Natural killer cell (primary cell): ENCODE measurements around the gene TNP1. TPM values are rescaled to one million over a fixed set of nuclear protein-coding genes. Genes with fewer than 3 reads are reported as not detected.

ENCODE experiments used
- ATAC-seq, 3 donors: fragments of 150-1000 bp in 2 of 3; fragments of 200-7000 bp in 1 of 3; cut with Tn5 transposase; 1 replicate in 1 of 3; 2 replicates in 2 of 3; pipeline ENCODE4 v1.10.0; 2021; ENCODE audit warnings: mild to moderate bottlenecking in 2 of 3, moderate library complexity in 2 of 3
- DNase-seq, 2 donors: peaks; one replicate each; pipeline versions ENCODE4 v3.0.0 to v3.0.0-alpha.2; 2013 to 2021; ENCODE audit warnings: mixed read lengths in 1 of 2
- H3K27ac ChIP-seq: one replicate; pipeline ENCODE4 v1.5.1; 2013; ENCODE audit warnings: mild to moderate bottlenecking, low read length
- H3K27me3 ChIP-seq: one replicate; pipeline ENCODE4 v1.6.1; 2013; ENCODE audit warnings: low read length; ENCODE audit not compliant: control insufficient read depth, insufficient read depth
- H3K36me3 ChIP-seq: one replicate; pipeline ENCODE4 v1.6.1; 2013; ENCODE audit warnings: low read length; ENCODE audit not compliant: control insufficient read depth, insufficient read depth
- H3K4me1 ChIP-seq: one replicate; pipeline ENCODE4 v1.6.1; 2013; ENCODE audit warnings: low read length; ENCODE audit not compliant: control insufficient read depth, insufficient read depth
- H3K4me3 ChIP-seq: one replicate; pipeline ENCODE4 v1.5.1; 2013; ENCODE audit warnings: low read length
- H3K9me3 ChIP-seq: one replicate; pipeline ENCODE4 v1.6.1; 2013; ENCODE audit warnings: low read length; ENCODE audit not compliant: control insufficient read depth, insufficient read depth
- H3K27ac Mint-ChIP-seq, 2 donors: one replicate each; pipeline ENCODE4 v1.8.0; 2022; ENCODE audit warnings: mild to moderate bottlenecking in 2 of 2, mixed read lengths in 2 of 2, moderate library complexity in 1 of 2
- H3K27me3 Mint-ChIP-seq, 2 donors: one replicate each; pipeline ENCODE4 v1.8.0; 2022; ENCODE audit warnings: low read depth in 2 of 2, mixed read lengths in 2 of 2
- H3K36me3 Mint-ChIP-seq: one replicate; pipeline ENCODE4 v1.8.0; 2022; ENCODE audit warnings: mixed read lengths
- H3K4me1 Mint-ChIP-seq, 2 donors: one replicate each; pipeline ENCODE4 v1.8.0; 2022; ENCODE audit warnings: mixed read lengths in 2 of 2
- H3K4me3 Mint-ChIP-seq: one replicate; pipeline ENCODE4 v1.8.0; 2022; ENCODE audit warnings: mild to moderate bottlenecking, moderate library complexity, mixed read lengths
- H3K9me3 Mint-ChIP-seq, 2 donors: one replicate each; pipeline ENCODE4 v1.8.0; 2022; ENCODE audit warnings: mixed read lengths in 2 of 2
- CTCF ChIP-seq: fragments of 200-600 bp; IDR thresholded peaks from one replicate; pipeline ENCODE4 v1.8.0; 2022; ENCODE audit warnings: antibody characterized with exemption
- WGBS: methylation state at CpG from one replicate; pipeline ENCODE4 v1.1.7; 2013; ENCODE audit warnings: missing lambda C conversion rate; ENCODE audit not compliant: insufficient coverage; 5-methylcytosine and 5-hydroxymethylcytosine counted together
- intact Hi-C: fragments of 100-400 bp; cut with micrococcal nuclease; formaldehyde crosslinking; loops from one replicate; pipeline ENCODE4 v1.14.2; 2022
- total RNA-seq, 4 donors: library from RNA; stranded (reverse); fragments of 120-200 nt in 1 of 4; gene quantifications; one replicate each; pipeline versions ENCODE4 v1.2.3 to v1.2.4, GENCODE V29; 2013 to 2022

Gene TNP1
- total RNA-seq, 3 donors from 2014 or later (not counting 1 experiment from before 2014, with no cell fraction given) = not detected

- Histone ChIP-seq H3K27me3 (no peaks in the 10 kb centered on the region), H3K36me3 (no peaks in the 10 kb centered on the region), H3K27ac (no peak overlapping the region), H3K4me3 (no peak overlapping the region), H3K4me1 (no peaks in the 10 kb centered on the region), H3K9me3 (no peaks in the 10 kb centered on the region)
- DNase-seq (no peak), ATAC-seq (no peak)
- no peaks in the 10 kb centered on the region for H3K9me3 Mint-ChIP-seq
- no CpG with 5 or more reads among the region's 1 CpG for WGBS
- no peak overlapping the region for H3K27ac Mint-ChIP-seq
- H3K36me3 Mint-ChIP-seq = no peaks in the 10 kb centered on the region
- intact Hi-C loops = no loop called here
- no peaks in the 10 kb centered on the region for H3K4me1 Mint-ChIP-seq
- H3K4me3 Mint-ChIP-seq = no peak overlapping the region
- TF ChIP-seq CTCF = no peak
- peaks cover 18 to 50% of the 10 kb centered on the region in 2 donors for H3K27me3 Mint-ChIP-seq
Observed at GRCh38 chr2:216830346-216830745, 29.5 kb downstream of the TNP1 start.

GRCh38 chr2:216829533-216829932, 30.3 kb downstream of the TNP1 start:
- intact Hi-C loops = no loop called here
- Histone ChIP-seq H3K4me1 (no peaks in the 10 kb centered on the region), H3K27me3 (no peaks in the 10 kb centered on the region), H3K9me3 (no peaks in the 10 kb centered on the region), H3K36me3 (no peaks in the 10 kb centered on the region), H3K4me3 (no peak overlapping the region), H3K27ac (no peak overlapping the region)
- Mint-ChIP-seq H3K4me3 (no peak overlapping the region), H3K36me3 (no peaks in the 10 kb centered on the region), H3K27ac (no peak overlapping the region), H3K4me1 (no peaks in the 10 kb centered on the region), H3K9me3 (no peaks in the 10 kb centered on the region), H3K27me3 (peaks cover 15 to 45% of the 10 kb centered on the region in 2 donors)
- no peak for ATAC-seq
- TF ChIP-seq CTCF = no peak
- DNase-seq = no peak
- WGBS = 53% methylated on average over 4 of the region's 4 CpGs

GRCh38 chr2:216827073-216827720, 32.7 kb downstream of the TNP1 start:
- Mint-ChIP-seq H3K27ac (no peak overlapping the region), H3K4me1 (no peaks in the 10 kb centered on the region), H3K9me3 (no peaks in the 10 kb centered on the region), H3K4me3 (no peak overlapping the region), H3K27me3 (peaks cover 15 to 42% of the 10 kb centered on the region in 2 donors), H3K36me3 (no peaks in the 10 kb centered on the region)
- intact Hi-C loops = no loop called here
- no peak for ATAC-seq
- Histone ChIP-seq H3K4me1 (no peaks in the 10 kb centered on the region), H3K36me3 (no peaks in the 10 kb centered on the region), H3K27ac (no peak overlapping the region), H3K27me3 (no peaks in the 10 kb centered on the region), H3K9me3 (no peaks in the 10 kb centered on the region), H3K4me3 (no peak overlapping the region)
- DNase-seq = no peak
- no peak for TF ChIP-seq CTCF
- 48% methylated on average over 6 of the region's 6 CpGs for WGBS

GRCh38 chr2:216822470-216822869, 37.4 kb downstream of the TNP1 start:
- H3K9me3 ChIP-seq = no peaks in the 10 kb centered on the region
- no peaks in the 10 kb centered on the region for H3K4me1 ChIP-seq
- H3K27ac ChIP-seq = no peak overlapping the region
- no peak for DNase-seq
- peaks cover 17 to 26% of the 10 kb centered on the region in 2 donors for H3K27me3 Mint-ChIP-seq
- H3K36me3 ChIP-seq = no peaks in the 10 kb centered on the region
- TF ChIP-seq CTCF = no peak
- no peaks in the 10 kb centered on the region for H3K4me1 Mint-ChIP-seq
- H3K4me3 ChIP-seq = no peak overlapping the region
- ATAC-seq = no peak
- WGBS = 100% methylated on average over 1 of the region's 1 CpG
- intact Hi-C loops = no loop called here
- no peaks in the 10 kb centered on the region for H3K9me3 Mint-ChIP-seq
- no peak overlapping the region for H3K4me3 Mint-ChIP-seq
- H3K36me3 Mint-ChIP-seq = no peaks in the 10 kb centered on the region
- H3K27ac Mint-ChIP-seq = no peak overlapping the region
- H3K27me3 ChIP-seq = no peaks in the 10 kb centered on the region
